ENCODE results near the gene GPC6.

The GPC6 gene

GRCh38 chr13:93753639-93754038, 527.0 kb downstream of the GPC6 start:
- DNase-seq, result no peak

GRCh38 chr13:93755341-93755740, 528.7 kb downstream of the GPC6 start:
- DNase-seq, result no peak

GRCh38 chr13:93758575-93758974, 532.0 kb downstream of the GPC6 start:
- DNase-seq, result no peak

- DNase-seq, result no peak
Observed at GRCh38 chr13:93762708-93763426, 536.3 kb downstream of the GPC6 start.

- DNase-seq, result no peak
Observed at GRCh38 chr13:93765062-93765461, 538.5 kb downstream of the GPC6 start.

GRCh38 chr13:93765811-93766210, 539.2 kb downstream of the GPC6 start:
- no peak for DNase-seq

GRCh38 chr13:93766719-93767118, 540.1 kb downstream of the GPC6 start:
- DNase-seq, result no peak

GRCh38 chr13:93767180-93767916, 540.7 kb downstream of the GPC6 start:
- no peak for DNase-seq

- no peak for DNase-seq
Observed at GRCh38 chr13:93767917-93768409, 541.4 kb downstream of the GPC6 start.

- no peak for DNase-seq
Observed at GRCh38 chr13:93769101-93769500, 542.5 kb downstream of the GPC6 start.

- DNase-seq, result peak; percentile 55
Observed at GRCh38 chr13:93769607-93770006, 543.0 kb downstream of the GPC6 start.

- peak; percentile 81 for DNase-seq
Observed at GRCh38 chr13:93771227-93771626, 544.6 kb downstream of the GPC6 start.

- DNase-seq, result no peak
Observed at GRCh38 chr13:93771782-93772181, 545.2 kb downstream of the GPC6 start.

GRCh38 chr13:93774506-93774905, 547.9 kb downstream of the GPC6 start:
- no peak for DNase-seq

GRCh38 chr13:93775027-93775426, 548.4 kb downstream of the GPC6 start:
- no peak for DNase-seq

- DNase-seq, result no peak
Observed at GRCh38 chr13:93775507-93776108, 549.0 kb downstream of the GPC6 start.

- peak; percentile 28 for DNase-seq
Observed at GRCh38 chr13:93776936-93777335, 550.3 kb downstream of the GPC6 start.

- DNase-seq, result no peak
Observed at GRCh38 chr13:93777504-93777903, 550.9 kb downstream of the GPC6 start.

GRCh38 chr13:93778548-93778947, 551.9 kb downstream of the GPC6 start:
- peak; percentile 29 for DNase-seq

- DNase-seq, result no peak
Observed at GRCh38 chr13:93784191-93784590, 557.6 kb downstream of the GPC6 start.

GRCh38 chr13:93786846-93787489, 560.4 kb downstream of the GPC6 start:
- DNase-seq, result peak; percentile 87

- DNase-seq, result peak; percentile 68
Observed at GRCh38 chr13:93788456-93788855, 561.8 kb downstream of the GPC6 start.

GRCh38 chr13:93789058-93789457, 562.5 kb downstream of the GPC6 start:
- DNase-seq, result peak; percentile 67

Measured in NCI-H69 (cell line).